Transverse colon (tissue), 4 donors: ENCODE results near the gene SYT7. TPM values are rescaled to one million over a fixed set of nuclear protein-coding genes. Genes with fewer than 3 reads are reported as not detected.

Experiments
- DNase-seq: peaks from one replicate; pipeline ENCODE4 v3.0.0-alpha.2; 2019
- H3K27ac ChIP-seq, 4 donors: fragments of 200-600 bp; sonication (generic); 2 replicates each; pipeline ENCODE4 v1.5.1; 2016 to 2018; ENCODE audit warnings: inconsistent platforms in 4 of 4
- H3K27me3 ChIP-seq: fragments of 200-600 bp; sonication (generic); 2 replicates; pipeline ENCODE4 v1.5.1; 2017; ENCODE audit warnings: inconsistent platforms
- H3K36me3 ChIP-seq, 4 donors: fragments of 200-600 bp; sonication (generic); 2 replicates each; pipeline ENCODE4 v1.5.1; 2017 to 2019; ENCODE audit warnings: inconsistent platforms in 4 of 4
- H3K4me1 ChIP-seq, 4 donors: fragments of 200-600 bp; sonication (generic); 2 replicates each; pipeline ENCODE4 v1.5.1; 2017 to 2020; ENCODE audit warnings: inconsistent platforms in 4 of 4
- H3K4me3 ChIP-seq, 4 donors: fragments of 200-600 bp; sonication (generic); 1 replicate in 1 of 4; 2 replicates in 3 of 4; pipeline versions ENCODE4 v1.5.1 to v1.6.1; 2017 to 2019; ENCODE audit warnings: inconsistent platforms in 4 of 4
- H3K9me3 ChIP-seq, 2 donors: fragments of 200-600 bp; sonication (generic); 2 replicates each; pipeline ENCODE4 v1.5.1; 2017 to 2019; ENCODE audit warnings: inconsistent platforms in 2 of 2
- EP300 ChIP-seq: sonication (generic); formaldehyde crosslinking; IDR thresholded peaks from one replicate; pipeline ENCODE4 v1.6.1; 2017; ENCODE audit warnings: antibody characterized with exemption, low read depth
- POLR2A ChIP-seq: fragments of 450-650 bp; IDR thresholded peaks from one replicate; pipeline ENCODE4 v1.6.1; 2016; ENCODE audit warnings: antibody characterized with exemption, mild to moderate bottlenecking, moderate library complexity
- POLR2AphosphoS5 ChIP-seq, 3 donors: sonication (generic); formaldehyde crosslinking; IDR thresholded peaks; one replicate each; pipeline ENCODE4 v1.6.1; 2016; ENCODE audit warnings: antibody characterized with exemption in 3 of 3
- WGBS, 2 donors: methylation state at CpG; one replicate each; pipeline ENCODE4 v1.1.5; 2018; ENCODE audit warnings: low coverage in 1 of 2; 5-methylcytosine and 5-hydroxymethylcytosine counted together
- in situ Hi-C, 4 donors: fragments of 200-750 bp; cut with MboI; loops; one replicate each; pipeline versions ENCODE4 v1.15.0 to v1.15.1; 2017; ENCODE audit warnings: low sequenced_read_pairs in 3 of 4, low pct_ligation_motif_present in 1 of 4, low pct_unique_long_range_greater_than_20kb in 1 of 4
- intact Hi-C: fragments of 100-400 bp; cut with DNase I; formaldehyde crosslinking; loops from one replicate; pipeline ENCODE4 v1.15.1; 2023; ENCODE audit warnings: low total_unique reads
- total RNA-seq, 4 donors: library from RNA; depleted of rRNA; stranded (reverse); fragments of >200 nt; gene quantifications; one replicate each; pipeline ENCODE4 v1.1.0, GENCODE V29; 2016
- TF ChIP-seq, protein P1 (sequence below), 5 experiments: fragments of 200-600 bp in 3 of 5; fragments of 450-650 bp in 2 of 5; sonication (generic) in 3 of 5; IDR thresholded peaks; 1 replicate in 2 of 5; 2 replicates in 3 of 5; pipeline ENCODE4 v1.5.1; 2016 to 2017; ENCODE audit warnings: antibody characterized with exemption in 5 of 5, inconsistent platforms in 3 of 5, mild to moderate bottlenecking in 2 of 5, moderate library complexity in 1 of 5

SYT7 gene
- total RNA-seq, 4 donors from 2014 or later, result 6.8 to 26.2 (median 12.8) TPM

DNA sequence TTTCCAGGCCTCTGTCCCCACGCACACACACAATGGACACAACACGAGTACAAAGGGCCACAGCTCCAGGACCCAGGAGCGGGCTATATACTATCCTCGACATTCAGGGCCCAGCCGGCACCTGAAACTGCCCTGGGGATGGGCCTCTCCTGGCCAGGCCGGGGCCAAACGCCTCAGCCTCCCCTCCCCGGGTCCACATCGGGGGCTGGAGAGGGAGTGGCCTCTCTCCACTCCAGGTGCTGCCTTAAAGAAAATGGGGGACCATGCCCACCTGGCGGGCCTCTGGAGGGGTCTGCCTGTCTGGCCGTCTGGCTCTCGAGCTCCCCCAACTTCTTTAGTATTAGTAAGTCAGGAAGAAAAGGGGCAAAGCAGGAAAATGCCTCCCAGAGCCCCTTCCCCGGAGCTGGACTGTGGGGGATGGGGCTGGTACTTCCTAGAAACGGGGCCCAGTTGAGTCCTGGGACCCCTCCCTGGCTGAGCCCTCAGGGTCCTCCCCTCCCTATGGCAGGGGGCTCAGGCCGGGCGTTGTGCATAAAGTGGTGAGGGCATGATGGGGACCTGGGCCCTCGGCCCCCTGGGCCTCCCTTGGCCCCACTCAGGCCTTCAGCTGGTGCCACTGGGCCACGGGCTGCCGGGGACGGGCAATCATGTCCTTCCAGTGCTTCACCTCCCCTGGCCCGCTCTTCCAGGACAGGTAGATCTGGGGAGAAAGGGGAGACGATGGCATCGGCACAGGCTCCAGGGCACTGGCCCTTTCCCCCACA, 62.7 kb downstream of the SYT7 start:
- Histone ChIP-seq H3K9me3 (no peaks in the 10 kb centered on the region), H3K36me3 (no peaks in the 10 kb centered on the region), H3K4me3 (no peak overlapping the region), H3K27ac (no peak overlapping the region), H3K4me1 (peaks cover 0 to 11% (median 6%) of the 10 kb centered on the region in 4 donors), H3K27me3 (no peaks in the 10 kb centered on the region)
- intact Hi-C loops, result no loop called here
- TF ChIP-seq, protein P1, sequence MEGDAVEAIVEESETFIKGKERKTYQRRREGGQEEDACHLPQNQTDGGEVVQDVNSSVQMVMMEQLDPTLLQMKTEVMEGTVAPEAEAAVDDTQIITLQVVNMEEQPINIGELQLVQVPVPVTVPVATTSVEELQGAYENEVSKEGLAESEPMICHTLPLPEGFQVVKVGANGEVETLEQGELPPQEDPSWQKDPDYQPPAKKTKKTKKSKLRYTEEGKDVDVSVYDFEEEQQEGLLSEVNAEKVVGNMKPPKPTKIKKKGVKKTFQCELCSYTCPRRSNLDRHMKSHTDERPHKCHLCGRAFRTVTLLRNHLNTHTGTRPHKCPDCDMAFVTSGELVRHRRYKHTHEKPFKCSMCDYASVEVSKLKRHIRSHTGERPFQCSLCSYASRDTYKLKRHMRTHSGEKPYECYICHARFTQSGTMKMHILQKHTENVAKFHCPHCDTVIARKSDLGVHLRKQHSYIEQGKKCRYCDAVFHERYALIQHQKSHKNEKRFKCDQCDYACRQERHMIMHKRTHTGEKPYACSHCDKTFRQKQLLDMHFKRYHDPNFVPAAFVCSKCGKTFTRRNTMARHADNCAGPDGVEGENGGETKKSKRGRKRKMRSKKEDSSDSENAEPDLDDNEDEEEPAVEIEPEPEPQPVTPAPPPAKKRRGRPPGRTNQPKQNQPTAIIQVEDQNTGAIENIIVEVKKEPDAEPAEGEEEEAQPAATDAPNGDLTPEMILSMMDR (IDR thresholded peaks at IDR 0.05), result no peak
- TF ChIP-seq POLR2A (no peak), POLR2AphosphoS5 (IDR thresholded peaks at IDR 0.05) (no peak), EP300 (no peak)
- WGBS, 2 donors, result 86% methylated on average over 15 of the region's 23 CpGs; no CpG with 5 or more reads in 1 of the 2 donors
- in situ Hi-C loops, result no loop called here
- no peak for DNase-seq

DNA sequence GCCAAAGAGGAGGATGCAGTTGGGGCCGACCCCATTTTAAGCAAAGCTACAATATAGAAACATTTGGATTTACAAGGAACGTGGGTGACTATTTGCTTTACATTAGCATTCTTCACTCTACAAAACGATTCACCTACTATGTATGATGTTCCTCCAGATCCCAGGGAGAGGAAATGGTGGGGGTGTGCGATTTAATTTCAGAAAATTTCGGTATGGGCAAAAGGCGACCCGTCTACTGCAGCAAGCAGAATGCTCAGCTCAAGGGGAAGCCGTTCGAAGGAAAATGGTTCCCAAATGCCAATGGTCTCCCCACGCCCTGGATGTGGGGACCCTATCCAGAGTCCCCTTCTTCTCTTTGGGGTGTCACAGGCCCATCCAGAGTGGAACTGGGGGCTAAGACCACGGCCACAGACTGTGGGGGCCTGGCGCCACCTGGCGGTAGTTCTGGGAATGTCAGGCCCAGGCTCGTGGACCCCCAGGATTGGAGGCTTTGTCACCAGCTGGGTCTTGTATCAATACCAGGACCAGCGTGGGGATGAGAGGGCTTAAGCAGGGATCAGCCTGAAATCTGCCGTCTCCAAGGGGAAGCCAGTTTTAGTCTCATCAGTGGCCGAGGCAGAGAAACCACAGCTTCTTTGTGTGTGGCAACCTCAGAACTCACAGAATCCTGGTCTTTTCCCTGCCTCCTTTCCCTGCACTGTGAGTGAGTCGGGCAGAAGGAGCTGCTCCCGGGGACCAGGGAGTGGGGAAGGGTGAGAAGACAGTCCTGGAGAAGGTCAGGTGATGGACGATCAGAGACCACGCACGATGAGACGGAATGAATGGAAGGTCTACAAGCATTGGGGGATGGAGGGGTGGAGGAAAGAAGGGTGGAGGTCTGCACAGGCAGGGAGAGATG, 64.0 kb downstream of the SYT7 start:
- DNase-seq, result no peak
- intact Hi-C loops, result loop anchor here (1.0 to 2.0 kb wide), 2 partner anchors 41 to 70 kb away; no protein-coding TSS in a partner anchor
- 27 to 33% methylated on average over 4 to 21 of the region's 23 CpGs for WGBS, 2 donors

DNA sequence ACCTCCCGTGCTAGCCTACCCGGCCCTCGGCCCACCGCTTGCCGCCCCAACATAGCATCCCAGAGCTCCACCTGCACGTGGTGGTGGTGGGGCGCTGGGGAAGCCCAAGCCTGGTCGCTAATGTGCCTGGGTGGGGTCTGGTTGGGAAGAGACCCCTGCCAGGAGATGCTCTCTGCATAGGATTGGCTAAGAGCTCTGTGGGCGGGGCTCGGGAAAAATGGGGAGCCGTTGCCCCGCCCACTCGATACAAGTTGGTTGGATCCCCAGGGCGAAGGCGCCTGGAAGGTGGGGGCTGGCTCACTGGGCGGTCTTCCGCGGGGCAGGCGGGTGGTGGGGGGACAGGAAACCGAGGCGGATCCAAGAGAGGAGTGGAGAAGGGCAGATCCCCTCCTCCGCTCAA, 64.7 kb downstream of the SYT7 start:
- peak overlapping the region in 1 of 4 donors; percentile 19 for H3K27ac ChIP-seq
- H3K9me3 ChIP-seq, result no peaks in the 10 kb centered on the region
- in situ Hi-C loops (no loop called here), intact Hi-C loops (loop anchor here (2.0 kb wide), 1 partner anchor 69 kb away; no protein-coding TSS in a partner anchor)
- no peak overlapping the region for H3K4me3 ChIP-seq
- H3K4me1 ChIP-seq, result peaks cover 4 to 11% (median 6%) of the 10 kb centered on the region in 4 donors
- H3K36me3 ChIP-seq, result no peaks in the 10 kb centered on the region
- no peak for TF ChIP-seq POLR2A
- TF ChIP-seq EP300, result no peak
- TF ChIP-seq, protein P1 (IDR thresholded peaks at IDR 0.05), result no peak
- no peak for TF ChIP-seq POLR2AphosphoS5 (IDR thresholded peaks at IDR 0.05)
- 43% methylated on average over 20 of the region's 22 CpGs; no CpG with 5 or more reads in 1 of the 2 donors for WGBS, 2 donors
- no peak for DNase-seq
- H3K27me3 ChIP-seq, result peaks cover 4% of the 10 kb centered on the region

More for the DNA sequence above, 64.0 kb downstream of the SYT7 start:
- Histone ChIP-seq H3K4me1 (peaks cover 4 to 11% (median 6%) of the 10 kb centered on the region in 4 donors), H3K4me3 (no peak overlapping the region), H3K9me3 (no peaks in the 10 kb centered on the region), H3K36me3 (no peaks in the 10 kb centered on the region), H3K27ac (peak overlapping the region in 1 of 4 donors; percentile 19), H3K27me3 (no peaks in the 10 kb centered on the region)
- no peak for TF ChIP-seq POLR2AphosphoS5 (IDR thresholded peaks at IDR 0.05)
- TF ChIP-seq, protein P1 (IDR thresholded peaks at IDR 0.05), result peak; percentile 96 to 99 (median 98)
- no peak for TF ChIP-seq EP300
- TF ChIP-seq POLR2A, result no peak
- in situ Hi-C loops, result no loop called here

DNA sequence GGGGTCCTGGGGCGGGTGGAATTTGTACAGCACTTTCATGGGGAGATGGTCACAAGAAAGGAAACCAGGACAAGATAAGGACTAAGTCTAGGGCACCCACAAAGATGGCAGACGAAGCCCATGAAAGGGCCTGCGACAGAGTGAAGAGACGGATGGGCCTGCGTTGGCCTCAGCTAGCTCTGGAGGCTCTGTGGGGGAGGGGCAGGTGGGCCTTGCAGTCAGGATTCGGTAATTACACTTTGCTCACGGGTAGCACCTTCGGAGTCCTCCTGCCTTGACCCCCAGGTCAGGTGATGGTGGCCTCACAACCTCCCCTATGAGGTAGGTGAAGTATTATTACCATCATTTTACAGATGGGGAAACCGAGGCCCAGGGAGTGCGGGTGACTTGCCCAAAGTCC, 65.2 kb downstream of the SYT7 start:
- Histone ChIP-seq H3K27me3 (peaks cover 10% of the 10 kb centered on the region), H3K27ac (no peak overlapping the region), H3K4me1 (peaks cover 4 to 11% (median 6%) of the 10 kb centered on the region in 4 donors), H3K4me3 (no peak overlapping the region), H3K36me3 (no peaks in the 10 kb centered on the region), H3K9me3 (no peaks in the 10 kb centered on the region)
- 83 to 100% methylated on average over 3 to 10 of the region's 10 CpGs for WGBS, 2 donors
- DNase-seq, result no peak
- in situ Hi-C loops, result no loop called here
- TF ChIP-seq POLR2AphosphoS5 (IDR thresholded peaks at IDR 0.05), result no peak
- no peak for TF ChIP-seq POLR2A
- TF ChIP-seq, protein P1 (IDR thresholded peaks at IDR 0.05), result no peak
- no peak for TF ChIP-seq EP300
- intact Hi-C loops, result loop anchor here (2.0 kb wide), 1 partner anchor 69 kb away; no protein-coding TSS in a partner anchor
